ENCODE data around the gene PRSS58. TPM values are rescaled to one million over a fixed set of nuclear protein-coding genes. Genes with fewer than 3 reads are reported as not detected.

The PRSS58 gene
- total RNA-seq, 1 donor from 2014 or later = not detected

- Histone ChIP-seq H3K36me3 (ENCODE audit: control insufficient read depth, insufficient read depth, low read length) (no peaks in the 10 kb centered on the region), H3K27me3 (ENCODE audit: control insufficient read depth, insufficient read depth, low read length) (no peaks in the 10 kb centered on the region), H3K4me3 (ENCODE audit: low read depth, low read length) (no peak overlapping the region)
- TF ChIP-seq CTCF (IDR thresholded peaks at IDR 0.05; ENCODE audit: insufficient read depth, low read length, poor library complexity, severe bottlenecking) = no peak
- DNase-seq (ENCODE audit: low read depth) = no peak
These were observed 9.4 kb downstream of the PRSS58 start for GRCh38 chr7:142248166-142249160.

GRCh38 chr7:142243823-142244222, 14.0 kb downstream of the PRSS58 start:
- H3K27me3 ChIP-seq (ENCODE audit: control insufficient read depth, insufficient read depth, low read length) = no peaks in the 10 kb centered on the region
- DNase-seq (ENCODE audit: low read depth) = no peak
- no peak for TF ChIP-seq CTCF (IDR thresholded peaks at IDR 0.05; ENCODE audit: insufficient read depth, low read length, poor library complexity, severe bottlenecking)
- H3K4me3 ChIP-seq (ENCODE audit: low read depth, low read length) = no peak overlapping the region
- no peaks in the 10 kb centered on the region for H3K36me3 ChIP-seq (ENCODE audit: control insufficient read depth, insufficient read depth, low read length)

GRCh38 chr7:142240546-142240945, 17.3 kb downstream of the PRSS58 start:
- DNase-seq (ENCODE audit: low read depth) = no peak
- Histone ChIP-seq H3K36me3 (ENCODE audit: control insufficient read depth, insufficient read depth, low read length) (no peaks in the 10 kb centered on the region), H3K4me3 (ENCODE audit: low read depth, low read length) (no peak overlapping the region), H3K27me3 (ENCODE audit: control insufficient read depth, insufficient read depth, low read length) (no peaks in the 10 kb centered on the region)
- TF ChIP-seq CTCF (IDR thresholded peaks at IDR 0.05; ENCODE audit: insufficient read depth, low read length, poor library complexity, severe bottlenecking) = no peak

- Histone ChIP-seq H3K4me3 (ENCODE audit: low read depth, low read length) (no peak overlapping the region), H3K36me3 (ENCODE audit: control insufficient read depth, insufficient read depth, low read length) (no peaks in the 10 kb centered on the region), H3K27me3 (ENCODE audit: control insufficient read depth, insufficient read depth, low read length) (no peaks in the 10 kb centered on the region)
- no peak for TF ChIP-seq CTCF (IDR thresholded peaks at IDR 0.05; ENCODE audit: insufficient read depth, low read length, poor library complexity, severe bottlenecking)
- DNase-seq (ENCODE audit: low read depth) = no peak
These were observed 26.1 kb downstream of the PRSS58 start for GRCh38 chr7:142231716-142232115.

- no peaks in the 10 kb centered on the region for H3K27me3 ChIP-seq (ENCODE audit: control insufficient read depth, insufficient read depth, low read length)
- no peak for DNase-seq (ENCODE audit: low read depth)
- H3K4me3 ChIP-seq (ENCODE audit: low read depth, low read length) = no peak overlapping the region
- no peaks in the 10 kb centered on the region for H3K36me3 ChIP-seq (ENCODE audit: control insufficient read depth, insufficient read depth, low read length)
- no peak for TF ChIP-seq CTCF (IDR thresholded peaks at IDR 0.05; ENCODE audit: insufficient read depth, low read length, poor library complexity, severe bottlenecking)
These were observed 29.2 kb downstream of the PRSS58 start for GRCh38 chr7:142228537-142229104.

Other genes starting within 250 kb of the PRSS58 start
- gene MGAM2, start 146.3 kb downstream of the PRSS58 start, total RNA-seq = under 0.01 and 0.48 TPM in 2 replicates

Measured in kidney epithelial cell (primary cell).